Transverse colon (tissue), 4 donors: ENCODE results near the gene CHRM5. TPM values are rescaled to one million over a fixed set of nuclear protein-coding genes. Genes with fewer than 3 reads are reported as not detected.

ENCODE experiments used
- DNase-seq: peaks from one replicate; pipeline ENCODE4 v3.0.0-alpha.2; 2019
- H3K27ac ChIP-seq, 4 donors: fragments of 200-600 bp; sonication (generic); 2 replicates each; pipeline ENCODE4 v1.5.1; 2016 to 2018; ENCODE audit warnings: inconsistent platforms in 4 of 4
- H3K27me3 ChIP-seq: fragments of 200-600 bp; sonication (generic); 2 replicates; pipeline ENCODE4 v1.5.1; 2017; ENCODE audit warnings: inconsistent platforms
- H3K36me3 ChIP-seq, 4 donors: fragments of 200-600 bp; sonication (generic); 2 replicates each; pipeline ENCODE4 v1.5.1; 2017 to 2019; ENCODE audit warnings: inconsistent platforms in 4 of 4
- H3K4me1 ChIP-seq, 4 donors: fragments of 200-600 bp; sonication (generic); 2 replicates each; pipeline ENCODE4 v1.5.1; 2017 to 2020; ENCODE audit warnings: inconsistent platforms in 4 of 4
- H3K4me3 ChIP-seq, 4 donors: fragments of 200-600 bp; sonication (generic); 1 replicate in 1 of 4; 2 replicates in 3 of 4; pipeline versions ENCODE4 v1.5.1 to v1.6.1; 2017 to 2019; ENCODE audit warnings: inconsistent platforms in 4 of 4
- H3K9me3 ChIP-seq, 2 donors: fragments of 200-600 bp; sonication (generic); 2 replicates each; pipeline ENCODE4 v1.5.1; 2017 to 2019; ENCODE audit warnings: inconsistent platforms in 2 of 2
- CTCF ChIP-seq, 5 experiments: fragments of 200-600 bp in 3 of 5; fragments of 450-650 bp in 2 of 5; sonication (generic) in 3 of 5; IDR thresholded peaks; 1 replicate in 2 of 5; 2 replicates in 3 of 5; pipeline ENCODE4 v1.5.1; 2016 to 2017; ENCODE audit warnings: antibody characterized with exemption in 5 of 5, inconsistent platforms in 3 of 5, mild to moderate bottlenecking in 2 of 5, moderate library complexity in 1 of 5
- EP300 ChIP-seq: sonication (generic); formaldehyde crosslinking; IDR thresholded peaks from one replicate; pipeline ENCODE4 v1.6.1; 2017; ENCODE audit warnings: antibody characterized with exemption, low read depth
- POLR2A ChIP-seq: fragments of 450-650 bp; IDR thresholded peaks from one replicate; pipeline ENCODE4 v1.6.1; 2016; ENCODE audit warnings: antibody characterized with exemption, mild to moderate bottlenecking, moderate library complexity
- POLR2AphosphoS5 ChIP-seq, 3 donors: sonication (generic); formaldehyde crosslinking; IDR thresholded peaks; one replicate each; pipeline ENCODE4 v1.6.1; 2016; ENCODE audit warnings: antibody characterized with exemption in 3 of 3
- WGBS, 2 donors: methylation state at CpG; one replicate each; pipeline ENCODE4 v1.1.5; 2018; ENCODE audit warnings: low coverage in 1 of 2; 5-methylcytosine and 5-hydroxymethylcytosine counted together
- in situ Hi-C, 4 donors: fragments of 200-750 bp; cut with MboI; loops; one replicate each; pipeline versions ENCODE4 v1.15.0 to v1.15.1; 2017; ENCODE audit warnings: low sequenced_read_pairs in 3 of 4, low pct_ligation_motif_present in 1 of 4, low pct_unique_long_range_greater_than_20kb in 1 of 4
- intact Hi-C: fragments of 100-400 bp; cut with DNase I; formaldehyde crosslinking; loops from one replicate; pipeline ENCODE4 v1.15.1; 2023; ENCODE audit warnings: low total_unique reads
- total RNA-seq, 4 donors: library from RNA; depleted of rRNA; stranded (reverse); fragments of >200 nt; gene quantifications; one replicate each; pipeline ENCODE4 v1.1.0, GENCODE V29; 2016

The CHRM5 gene
- total RNA-seq, 4 donors from 2014 or later = not detected

- 52 to 62% methylated on average over 3 of the region's 3 CpGs for WGBS, 2 donors
- no peaks in the 10 kb centered on the region for H3K9me3 ChIP-seq
- DNase-seq = no peak
- no peaks in the 10 kb centered on the region for H3K27me3 ChIP-seq
- no peak overlapping the region for H3K4me3 ChIP-seq
- in situ Hi-C loops (loop anchor here in 1 of 4 donors (25.0 kb wide), 1 partner anchor 111 kb away; the partner anchor contains the start of genes EMC7 and PGBD4), intact Hi-C loops (no loop called here)
- no peaks in the 10 kb centered on the region for H3K36me3 ChIP-seq
- TF ChIP-seq CTCF (IDR thresholded peaks at IDR 0.05) (no peak), POLR2AphosphoS5 (IDR thresholded peaks at IDR 0.05) (no peak)
- no peak overlapping the region for H3K27ac ChIP-seq
- H3K4me1 ChIP-seq = no peaks in the 10 kb centered on the region
These were observed 33.2 kb downstream of the CHRM5 start for GRCh38 chr15:34001536-34001935.

- Histone ChIP-seq H3K4me1 (no peaks in the 10 kb centered on the region), H3K27ac (no peak overlapping the region), H3K9me3 (no peaks in the 10 kb centered on the region), H3K36me3 (no peaks in the 10 kb centered on the region), H3K4me3 (no peak overlapping the region), H3K27me3 (no peaks in the 10 kb centered on the region)
- TF ChIP-seq POLR2A = no peak
- no peak for TF ChIP-seq EP300
- TF ChIP-seq CTCF (IDR thresholded peaks at IDR 0.05) = no peak
- TF ChIP-seq POLR2AphosphoS5 (IDR thresholded peaks at IDR 0.05) = no peak
- intact Hi-C loops (no loop called here), in situ Hi-C loops (loop anchor here in 1 of 4 donors (25.0 kb wide), 1 partner anchor 106 kb away; the partner anchor contains the start of genes EMC7 and PGBD4)
- 74 to 88% methylated on average over 2 of the region's 2 CpGs for WGBS, 2 donors
- no peak for DNase-seq
These were observed 38.1 kb downstream of the CHRM5 start for GRCh38 chr15:34006381-34006780.

GRCh38 chr15:34009656-34010055 is 41.4 kb downstream of the CHRM5 start:
- no peak overlapping the region for H3K4me3 ChIP-seq
- DNase-seq = no peak
- TF ChIP-seq EP300 = no peak
- TF ChIP-seq POLR2A = no peak
- TF ChIP-seq POLR2AphosphoS5 (IDR thresholded peaks at IDR 0.05) = no peak
- no peak for TF ChIP-seq CTCF (IDR thresholded peaks at IDR 0.05)
- no peaks in the 10 kb centered on the region for H3K36me3 ChIP-seq
- H3K9me3 ChIP-seq = no peaks in the 10 kb centered on the region
- in situ Hi-C loops (loop anchor here in 1 of 4 donors (25.0 kb wide), 1 partner anchor 103 kb away; the partner anchor contains the start of genes EMC7 and PGBD4), intact Hi-C loops (no loop called here)
- H3K27ac ChIP-seq = no peak overlapping the region
- no peaks in the 10 kb centered on the region for H3K4me1 ChIP-seq
- no peaks in the 10 kb centered on the region for H3K27me3 ChIP-seq
- WGBS, 2 donors = 97 to 100% methylated on average over 1 of the region's 1 CpG

GRCh38 chr15:34010921-34011320 is 42.6 kb downstream of the CHRM5 start:
- in situ Hi-C loops = loop anchor here in 1 of 4 donors (25.0 kb wide), 1 partner anchor 101 kb away; the partner anchor contains the start of genes EMC7 and PGBD4
- DNase-seq = no peak
- H3K4me1 ChIP-seq = no peaks in the 10 kb centered on the region
- no peaks in the 10 kb centered on the region for H3K27me3 ChIP-seq
- H3K4me3 ChIP-seq = no peak overlapping the region
- intact Hi-C loops = no loop called here
- no peaks in the 10 kb centered on the region for H3K9me3 ChIP-seq
- H3K27ac ChIP-seq = no peak overlapping the region
- no peak for TF ChIP-seq EP300
- no peak for TF ChIP-seq POLR2AphosphoS5 (IDR thresholded peaks at IDR 0.05)
- TF ChIP-seq POLR2A = no peak
- no peak for TF ChIP-seq CTCF (IDR thresholded peaks at IDR 0.05)
- WGBS, 2 donors = 94% methylated on average over 5 of the region's 5 CpGs
- H3K36me3 ChIP-seq = no peaks in the 10 kb centered on the region
